HL-60/S4 (cell line): ENCODE results near the gene NTN1.

Experiments used
- in situ Hi-C: fragments of 300-500 bp; cut with MboI; formaldehyde crosslinking; loops from 2 replicates; pipeline ENCODE4 v1.14.3; 2022; ENCODE audit warnings: low sequenced_read_pairs

Gene NTN1

DNA sequence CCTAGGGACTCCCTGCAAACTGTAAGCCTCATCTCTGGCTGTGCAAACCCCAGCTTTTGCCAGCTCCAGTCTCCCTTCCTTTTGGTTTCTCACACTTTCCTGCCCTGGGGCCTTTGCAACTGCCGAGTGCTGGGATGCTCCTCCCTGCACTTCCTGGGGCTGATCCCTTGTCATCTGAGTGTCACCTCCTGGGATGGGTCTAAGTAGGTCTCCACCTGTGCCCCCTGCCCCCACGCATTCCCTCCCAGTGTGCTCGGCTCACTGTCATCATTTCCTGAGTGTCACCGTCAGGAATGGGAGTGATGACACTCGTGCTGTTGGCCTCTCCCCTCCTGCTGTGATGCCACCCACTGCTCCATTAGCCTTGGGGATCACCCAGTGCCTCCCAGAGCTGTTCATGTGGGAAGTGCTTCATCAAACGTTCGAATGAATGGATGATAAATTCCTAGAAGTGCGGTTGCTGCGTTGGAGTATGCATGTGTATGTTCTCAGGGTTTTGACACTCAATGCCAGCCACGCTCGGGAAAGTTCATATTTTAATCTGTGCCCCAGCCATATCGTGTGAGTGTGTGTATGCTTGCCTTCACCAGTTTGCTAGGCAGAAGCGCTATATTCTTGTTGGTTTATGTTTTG, 189.9 kb downstream of the NTN1 start:
- in situ Hi-C loops: no loop called here

DNA sequence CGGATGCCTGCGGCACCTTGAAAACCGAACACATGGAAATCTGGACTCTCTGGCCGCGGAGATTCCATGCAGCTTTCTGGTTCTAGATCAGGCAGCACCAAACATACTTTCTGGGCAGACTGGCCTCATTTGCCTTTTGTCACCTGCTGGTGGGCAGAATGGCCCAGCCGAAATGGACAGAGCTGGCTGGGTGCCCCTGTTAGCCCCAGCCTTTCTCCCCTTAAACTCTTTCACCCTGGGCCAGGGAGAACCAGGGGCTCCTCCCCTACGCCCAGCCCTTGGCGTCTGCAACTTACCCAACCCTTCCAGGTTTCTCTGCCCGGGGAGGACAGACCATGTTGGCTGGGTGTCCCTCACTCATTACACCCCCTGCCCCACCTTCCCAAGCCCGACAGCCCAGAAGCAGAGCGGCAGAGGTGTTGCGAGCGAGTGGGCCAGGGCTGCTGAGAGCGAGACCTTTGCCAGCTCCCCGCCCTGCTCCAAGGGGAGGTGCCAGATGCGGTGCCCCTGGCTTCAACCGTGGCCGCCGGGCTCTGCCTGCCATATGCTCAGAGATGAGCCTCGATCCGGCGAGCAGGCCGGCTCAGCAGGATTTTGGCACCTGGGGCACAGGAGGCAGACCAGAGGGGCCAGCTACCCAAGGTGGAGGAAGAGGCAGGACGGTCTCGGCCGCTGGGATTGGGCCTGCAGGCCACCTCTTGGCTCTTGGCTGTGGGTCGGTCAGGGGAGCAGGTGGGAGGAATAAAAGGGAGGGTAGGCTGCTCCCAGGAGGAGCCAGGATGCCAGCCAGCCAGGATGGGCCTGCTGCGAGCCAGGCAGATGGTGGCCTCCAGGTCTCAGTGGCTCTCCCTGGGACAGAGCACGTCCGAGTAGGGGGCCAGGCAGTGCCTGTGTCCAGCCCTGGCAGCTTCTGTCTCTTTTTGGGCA, 191.3 kb downstream of the NTN1 start:
- in situ Hi-C loops: no loop called here

DNA sequence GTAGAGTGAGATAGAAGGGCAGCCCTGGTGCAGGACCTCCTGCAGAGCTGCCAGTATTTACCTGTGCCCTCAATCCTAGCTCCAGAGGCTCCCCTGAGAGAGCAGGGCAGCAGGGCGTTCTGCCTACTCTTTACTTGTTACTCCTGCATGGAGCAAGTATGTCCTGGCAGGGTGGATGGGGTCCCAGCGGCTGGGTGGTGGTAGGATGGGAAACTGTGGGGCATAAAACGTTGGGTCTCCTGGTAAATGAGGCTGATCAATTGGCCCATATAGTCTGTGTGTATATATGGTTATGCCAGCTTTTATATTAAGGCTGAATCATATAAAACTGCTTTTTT, 192.0 kb downstream of the NTN1 start:
- in situ Hi-C loops: no loop called here

DNA sequence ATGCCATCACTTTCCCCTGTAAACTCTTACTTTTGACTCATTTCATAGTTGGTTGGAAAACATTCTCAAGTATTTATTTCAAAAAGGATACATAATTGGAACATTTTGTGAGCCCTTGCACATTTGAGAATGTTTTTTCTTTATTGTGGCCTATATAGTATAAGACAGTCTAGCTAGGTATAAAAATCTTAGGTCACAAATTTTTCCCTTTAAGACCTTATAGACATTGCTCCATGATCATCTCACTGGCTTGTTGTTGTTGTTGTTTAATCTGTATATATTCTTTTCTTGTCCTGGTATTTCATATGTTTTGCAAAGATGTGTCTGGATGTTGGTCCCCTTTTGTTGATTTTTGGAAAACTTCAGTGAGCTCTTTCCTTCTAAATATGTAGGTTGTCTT, 194.2 kb downstream of the NTN1 start:
- in situ Hi-C loops: no loop called here

DNA sequence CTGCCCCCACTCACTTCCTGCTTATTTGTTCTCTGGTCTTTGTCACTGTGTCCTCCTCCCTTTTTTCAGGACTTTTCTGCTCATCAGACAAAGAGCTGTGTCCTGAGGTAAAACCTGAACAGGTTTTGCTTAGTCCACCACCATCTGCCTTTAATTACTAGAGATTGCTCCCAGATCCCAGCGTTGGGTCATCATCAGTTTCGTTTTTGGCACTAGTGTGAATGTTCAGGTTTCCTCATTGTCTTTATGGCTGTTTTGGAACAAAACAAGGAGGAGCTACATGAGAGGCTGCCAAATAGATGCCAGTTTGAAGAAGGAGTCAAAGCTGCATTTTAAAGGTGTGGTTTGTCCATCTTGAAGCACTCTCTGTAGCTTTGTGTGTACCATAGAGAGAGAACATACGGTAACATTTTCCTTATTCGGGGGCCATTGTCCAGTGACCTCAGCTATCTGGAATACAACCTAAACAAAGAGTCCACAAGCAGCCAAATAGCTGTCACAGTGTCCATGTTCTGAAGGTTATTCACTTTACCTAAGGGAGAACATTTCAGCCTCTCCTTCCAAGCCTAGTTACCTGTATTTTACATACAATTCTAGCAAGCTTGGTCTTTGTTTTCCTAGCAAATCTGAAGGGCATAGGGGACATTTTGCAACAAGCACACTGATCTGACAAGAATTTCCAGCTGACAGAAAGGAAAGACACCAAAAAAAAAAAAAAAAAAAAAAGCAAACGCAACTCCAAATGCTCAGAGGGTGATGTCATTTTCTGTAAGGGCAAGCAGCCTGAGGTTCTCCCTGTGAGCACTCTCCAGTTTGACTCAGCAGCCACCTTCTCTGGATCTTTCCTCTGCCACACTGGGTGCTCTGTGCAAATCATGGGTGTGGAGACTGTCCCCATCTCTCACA, 196.1 kb downstream of the NTN1 start:
- in situ Hi-C loops: no loop called here

DNA sequence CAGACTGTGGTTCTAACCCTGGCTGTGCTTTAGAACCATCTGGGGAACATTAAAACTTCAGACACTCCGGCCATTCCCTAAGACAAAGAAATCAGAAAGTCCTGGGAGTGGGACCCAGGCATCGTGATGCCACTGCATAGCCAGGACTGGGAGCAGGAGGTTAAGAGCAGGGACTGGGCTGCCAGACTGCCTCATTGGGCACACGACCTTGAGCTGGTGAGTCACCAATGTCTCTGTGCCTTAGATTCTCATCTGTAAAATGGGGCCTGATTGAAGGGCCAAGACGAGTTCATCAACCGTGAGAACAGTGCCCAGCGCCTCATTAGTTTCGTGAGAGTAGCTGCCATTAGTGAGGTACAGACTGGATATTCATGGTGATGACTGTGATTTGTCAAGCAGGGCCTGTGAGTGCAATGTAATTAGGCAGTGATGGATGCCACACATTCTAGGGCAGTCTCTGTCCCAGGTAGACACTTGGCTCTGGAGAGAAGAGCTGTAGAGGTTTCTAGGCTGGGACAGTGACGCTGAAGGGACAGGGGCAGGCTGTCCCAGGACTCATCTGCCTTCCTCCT, 196.8 kb downstream of the NTN1 start:
- in situ Hi-C loops: no loop called here

DNA sequence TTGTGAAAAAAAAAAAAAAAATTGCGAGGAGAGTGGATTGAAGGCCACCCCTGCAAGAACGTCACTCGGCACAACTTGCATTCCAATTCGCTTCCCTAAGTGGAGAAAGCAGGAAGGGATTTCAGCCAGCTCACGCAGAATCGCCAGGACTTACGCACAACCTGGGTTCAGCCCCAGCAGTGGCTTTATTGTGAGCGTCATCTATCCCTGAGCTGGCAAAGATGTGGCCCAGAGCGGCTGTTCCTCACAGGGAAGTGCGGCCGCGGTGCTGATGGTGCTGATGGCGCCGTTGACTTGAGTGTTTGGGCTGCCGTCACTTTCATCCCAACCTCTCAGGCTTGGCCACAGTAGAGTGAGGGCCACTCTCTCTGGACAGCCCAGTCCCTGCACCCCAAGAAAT, 197.6 kb downstream of the NTN1 start:
- in situ Hi-C loops: no loop called here

DNA sequence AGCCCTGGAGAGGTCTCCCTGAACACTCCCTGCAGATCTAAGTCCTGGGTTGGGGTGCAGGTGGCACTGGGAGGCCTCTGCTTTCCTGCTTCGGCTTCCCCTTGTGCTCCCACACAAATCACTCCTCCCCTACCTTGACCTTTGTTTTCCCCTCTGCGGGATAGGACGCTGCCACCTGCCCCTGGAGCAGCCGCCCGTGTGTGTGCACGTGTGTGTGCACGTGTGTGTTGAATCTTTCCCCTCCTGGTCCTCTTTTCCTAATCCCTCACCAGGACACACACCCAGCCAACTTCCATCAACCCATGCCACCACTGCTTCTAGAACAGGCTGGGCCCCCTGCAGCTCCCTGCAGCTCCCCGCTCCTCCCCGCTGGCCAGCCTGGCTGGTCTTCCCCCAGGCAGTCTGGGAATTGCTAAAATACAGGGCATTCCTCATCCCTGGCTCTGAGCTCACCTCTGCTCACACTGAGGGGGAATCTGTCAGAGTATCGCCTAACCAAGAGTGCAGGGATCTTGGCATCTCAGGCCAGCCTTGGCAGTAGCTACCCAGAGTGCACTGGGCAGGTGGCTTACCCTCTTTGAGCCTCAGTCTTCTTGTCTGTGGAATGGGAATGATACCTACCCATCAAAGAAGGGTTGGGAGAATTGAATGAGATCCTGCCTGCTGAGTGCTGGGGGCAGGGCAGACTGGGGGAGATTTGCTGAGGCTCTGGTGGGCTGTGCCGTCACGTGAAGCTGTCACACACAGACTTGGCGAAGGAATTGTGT, 198.5 kb downstream of the NTN1 start:
- in situ Hi-C loops: no loop called here

DNA sequence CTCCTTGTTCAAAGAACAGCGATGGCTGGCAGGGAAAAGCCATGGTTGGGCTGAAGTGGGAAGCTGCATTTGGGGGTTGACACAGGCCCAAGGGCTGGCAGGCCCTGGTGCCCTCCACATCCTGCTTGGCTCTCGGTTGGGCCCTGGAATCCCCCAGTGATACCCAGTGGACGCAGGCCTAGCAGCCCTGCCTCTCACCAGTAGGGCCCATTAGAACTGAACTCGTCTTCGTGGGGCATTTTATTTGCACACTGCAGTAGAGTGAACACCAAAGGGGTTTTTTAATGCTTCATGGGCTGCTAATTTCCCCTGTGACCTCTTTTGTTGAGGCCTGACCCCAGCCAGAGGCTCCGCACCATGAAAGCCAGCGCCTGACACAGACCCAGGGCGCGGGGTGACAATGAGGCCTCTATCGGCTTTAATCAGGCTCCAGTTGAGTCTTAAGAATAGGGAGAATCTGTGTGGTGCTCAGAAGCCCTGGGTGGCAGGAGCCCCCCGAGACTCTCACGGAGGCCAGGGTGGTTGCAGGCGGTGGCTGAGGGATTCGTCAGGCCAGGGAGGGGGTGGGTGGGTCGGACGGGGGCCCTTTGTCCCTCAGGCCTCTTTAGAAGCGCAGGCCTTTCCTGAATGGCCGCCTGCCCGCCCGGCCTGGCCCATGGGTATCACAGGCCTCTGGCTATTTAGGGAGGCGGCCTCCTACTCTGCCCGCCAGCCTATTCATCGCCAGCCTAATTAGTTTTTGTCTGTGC, 199.3 kb downstream of the NTN1 start:
- in situ Hi-C loops: no loop called here

DNA sequence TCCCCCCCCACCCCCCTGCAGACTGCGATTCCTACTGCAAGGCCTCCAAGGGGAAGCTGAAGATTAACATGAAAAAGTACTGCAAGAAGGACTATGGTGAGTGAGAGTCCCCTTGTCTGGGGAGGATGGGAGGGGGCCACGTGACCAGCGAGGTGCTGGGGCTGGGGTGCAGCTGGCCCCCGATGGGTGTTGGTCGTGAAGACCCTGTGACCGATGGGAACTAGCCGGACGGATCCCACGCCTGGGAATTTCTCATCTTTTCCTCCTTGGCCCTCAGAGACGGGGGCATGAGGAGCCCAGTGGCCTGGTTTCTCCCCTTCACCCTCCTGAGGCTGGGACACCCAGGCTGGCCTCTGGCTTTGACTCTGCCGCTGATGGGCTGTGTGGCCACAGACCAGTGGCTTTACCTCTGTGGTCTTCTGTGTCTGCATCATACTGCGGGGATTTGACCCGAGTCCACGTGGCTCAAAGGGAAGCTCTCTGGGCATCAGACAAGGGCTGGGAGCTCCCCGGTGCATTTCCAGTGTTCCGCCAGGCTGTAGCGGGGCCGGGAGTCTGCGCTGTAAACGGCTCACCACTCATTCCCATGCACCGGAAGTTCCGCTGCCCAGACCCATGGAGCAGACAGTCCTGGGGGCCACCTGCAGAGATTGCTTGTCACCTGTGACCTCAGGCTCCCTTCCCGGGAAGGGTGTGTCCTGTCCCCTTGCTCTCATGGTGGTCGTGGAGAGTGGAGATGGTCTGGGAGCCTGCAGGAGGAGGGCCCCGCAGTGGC, 200.0 kb downstream of the NTN1 start:
- in situ Hi-C loops: no loop called here

DNA sequence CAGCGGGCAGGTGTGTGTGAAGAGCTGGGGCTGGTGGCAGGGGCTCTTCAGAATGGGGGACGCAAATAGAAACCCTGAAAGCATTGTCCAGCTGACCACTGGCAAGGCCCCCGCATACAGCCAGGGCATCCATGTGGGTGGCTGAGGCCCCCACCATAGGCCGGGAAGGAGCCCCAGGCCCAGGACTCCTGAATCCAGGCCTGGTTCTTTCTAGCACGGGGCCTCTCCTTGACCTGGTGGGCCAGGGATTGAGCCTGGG, 200.5 kb downstream of the NTN1 start:
- in situ Hi-C loops: no loop called here

DNA sequence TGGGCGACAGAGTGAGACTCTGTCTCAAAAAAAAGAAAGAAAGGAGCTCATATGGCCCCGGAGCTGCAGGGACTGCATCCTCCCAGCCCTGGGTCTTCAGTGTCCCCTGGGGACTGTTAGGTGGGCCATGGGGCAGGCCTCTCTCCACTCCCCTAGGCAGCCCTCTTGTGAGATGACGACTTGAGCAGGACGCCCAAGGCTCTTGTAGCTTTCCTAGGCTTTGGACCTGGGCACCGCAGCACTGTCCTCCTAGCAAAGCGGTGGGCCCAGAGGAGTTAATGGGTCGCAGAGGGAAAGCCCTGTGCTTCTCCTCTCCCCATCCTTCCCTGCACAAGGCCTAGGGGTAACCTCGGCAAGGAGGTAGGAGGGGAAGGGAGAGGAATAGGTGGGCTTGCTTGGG, 202.2 kb downstream of the NTN1 start:
- in situ Hi-C loops: no loop called here

DNA sequence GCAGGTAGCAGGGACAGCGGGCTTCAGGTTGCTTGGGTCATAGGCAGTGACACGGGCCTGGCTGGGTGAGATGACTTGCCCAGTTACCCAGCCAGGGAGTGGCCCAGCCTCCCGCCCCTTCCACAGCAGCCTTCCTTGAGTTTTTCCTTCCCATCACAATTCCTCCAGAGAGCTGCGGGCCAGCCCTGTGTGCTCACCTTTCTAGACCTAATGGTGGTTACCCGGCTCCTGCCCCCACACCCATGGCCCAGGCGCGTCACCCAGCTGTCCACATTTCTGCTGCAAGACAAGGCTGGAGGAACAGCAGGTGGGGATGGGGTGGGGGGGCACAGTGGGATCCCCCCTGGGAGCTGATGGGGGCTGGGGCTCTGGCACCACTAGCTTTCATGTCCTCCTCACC, 203.2 kb downstream of the NTN1 start:
- in situ Hi-C loops: no loop called here

DNA sequence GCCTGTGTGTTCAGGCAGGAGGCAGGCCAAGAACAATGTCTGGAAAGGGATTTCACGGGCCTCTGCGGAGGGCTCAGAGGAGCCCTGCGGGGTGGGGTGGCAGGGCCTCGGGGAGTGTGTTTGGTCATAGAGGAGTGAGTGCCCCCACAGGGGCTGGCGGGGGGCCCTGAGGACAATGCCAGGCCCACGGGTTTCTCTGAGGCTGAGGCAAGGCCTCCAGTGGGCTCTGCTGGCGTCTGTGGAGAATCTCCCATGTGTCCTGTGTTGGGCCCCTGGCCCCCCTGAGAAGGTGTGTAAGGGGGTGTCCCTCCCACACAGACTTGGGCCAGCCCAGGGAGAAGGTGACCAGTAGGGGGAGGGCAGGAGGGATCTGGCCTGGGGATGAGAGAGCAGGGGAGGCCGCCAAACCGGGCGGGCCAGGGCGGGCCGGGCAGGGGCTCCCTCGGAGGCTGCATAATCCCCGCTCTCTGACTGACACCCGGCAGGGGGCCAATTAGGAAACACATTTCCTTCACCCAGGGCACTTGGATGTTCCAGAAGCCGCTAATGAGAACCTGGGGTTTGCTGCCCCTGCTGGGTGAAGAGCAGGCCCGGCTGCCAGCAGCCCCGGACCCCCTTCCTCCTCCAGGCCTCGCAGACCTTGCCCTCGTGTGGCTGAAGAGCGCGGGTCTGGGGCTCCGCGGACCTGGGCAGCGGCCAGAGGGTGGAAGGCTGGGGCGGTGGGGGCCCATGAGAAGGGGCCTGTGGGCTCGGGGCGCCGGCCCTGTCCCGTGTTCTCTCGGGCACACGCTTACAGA, 204.2 kb downstream of the NTN1 start:
- in situ Hi-C loops: no loop called here

DNA sequence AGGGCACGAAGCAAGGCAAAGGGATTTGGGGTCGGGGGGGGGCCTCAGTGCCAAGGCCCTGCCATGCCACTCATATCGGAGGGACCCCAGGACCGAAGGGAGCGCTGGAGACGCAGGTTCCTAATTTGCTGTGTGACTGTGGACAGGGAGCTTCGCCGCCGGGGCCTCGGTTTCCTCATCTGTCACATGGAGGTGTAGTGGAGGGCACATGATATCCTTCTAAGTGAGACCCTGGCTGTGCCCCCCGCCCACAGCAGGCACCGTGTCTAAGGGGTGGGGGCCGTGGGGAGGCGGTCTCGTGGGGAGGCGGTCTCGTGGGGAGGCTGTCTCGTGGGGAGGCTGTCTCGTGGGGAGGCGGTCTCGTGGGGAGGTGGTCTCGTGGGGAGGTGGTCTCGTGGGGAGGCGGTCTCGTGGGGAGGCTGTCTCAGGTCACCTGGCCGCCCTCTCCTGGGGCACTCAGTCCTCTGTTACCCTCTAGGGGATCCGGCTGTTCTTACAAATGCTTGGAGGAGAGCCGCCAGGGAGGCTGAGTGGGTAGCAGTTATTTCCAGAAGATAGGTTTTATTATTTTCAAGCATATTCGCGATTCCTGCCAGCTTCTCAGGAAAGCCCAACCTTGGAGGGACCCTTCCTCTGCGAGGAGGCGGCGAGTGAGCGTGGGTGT, 205.0 kb downstream of the NTN1 start:
- in situ Hi-C loops: no loop called here

DNA sequence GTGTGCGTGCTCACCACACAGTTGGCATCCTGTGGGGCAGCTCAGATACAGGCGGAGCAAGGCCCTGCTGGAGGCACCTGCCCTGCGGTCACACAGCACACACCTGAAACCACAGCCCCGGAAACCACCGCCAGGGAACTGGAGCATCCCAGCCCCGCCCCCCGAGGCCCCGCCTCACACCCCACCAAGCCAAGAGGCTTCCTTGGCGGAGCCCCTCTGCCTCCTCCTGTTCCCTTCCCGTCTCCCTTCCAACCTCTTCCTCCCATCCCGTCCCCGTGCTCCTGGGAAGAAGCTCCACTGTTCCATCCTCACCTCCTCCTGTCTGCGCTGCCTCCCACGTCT, 205.5 kb downstream of the NTN1 start:
- in situ Hi-C loops: no loop called here

DNA sequence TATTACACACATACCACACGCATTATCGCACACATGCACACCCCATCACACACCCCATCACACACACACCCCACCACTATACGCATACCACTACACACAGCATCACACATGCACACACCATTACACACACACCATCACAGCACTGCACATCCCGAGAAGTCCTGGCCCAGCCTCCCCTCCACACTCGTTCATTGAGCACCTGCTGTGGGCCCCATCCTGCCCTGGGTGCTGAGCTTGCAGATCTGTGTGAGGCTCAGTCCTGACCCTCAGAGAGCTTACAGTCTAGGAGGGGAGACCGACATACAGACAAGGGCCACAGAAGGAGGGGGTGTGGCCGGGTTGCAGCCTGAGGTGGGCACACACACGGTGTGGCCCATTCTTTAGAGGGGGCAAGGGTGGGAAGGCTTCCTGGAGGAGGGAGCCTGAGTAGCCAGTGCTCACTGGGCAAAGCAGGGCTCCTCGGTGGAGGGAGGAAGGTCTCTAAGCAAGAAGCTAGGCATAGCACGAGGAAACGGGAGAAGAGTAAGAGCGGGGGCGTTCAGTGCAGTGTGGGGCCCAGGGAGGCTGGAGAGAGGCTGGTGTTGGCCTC, 206.6 kb downstream of the NTN1 start:
- in situ Hi-C loops: no loop called here
